Ovary (tissue), 9 donors: Measurements from ENCODE around the gene CHMP4A. TPM values are rescaled to one million over a fixed set of nuclear protein-coding genes. Genes with fewer than 3 reads are reported as not detected.

Experiments
- DNase-seq, 5 donors: peaks; one replicate each; pipeline ENCODE4 v3.0.0-alpha.2; 2019 to 2020
- H3K27ac ChIP-seq, 2 donors: fragments of 200-600 bp; one replicate each; pipeline versions ENCODE4 v1.5.1 to v1.8.0; 2019 to 2022
- H3K27me3 ChIP-seq: fragments of 200-600 bp; one replicate; pipeline ENCODE4 v1.8.0; 2022
- H3K36me3 ChIP-seq: fragments of 200-600 bp; sonication (generic); one replicate; pipeline ENCODE4 v1.5.1; 2019
- H3K4me1 ChIP-seq: one replicate; pipeline ENCODE4 v1.8.1; 2013; ENCODE audit warnings: mild to moderate bottlenecking, moderate library complexity; ENCODE audit not compliant: insufficient read depth
- H3K4me3 ChIP-seq: fragments of 200-600 bp; sonication (generic); one replicate; pipeline ENCODE4 v1.5.1; 2017
- H3K9me3 ChIP-seq, 2 donors: fragments of 200-600 bp in 1 of 2; sonication (generic) in 1 of 2; one replicate each; pipeline versions ENCODE4 v1.5.1 to v1.8.1; 2013 to 2019; ENCODE audit warnings: mild to moderate bottlenecking in 1 of 2, moderate library complexity in 1 of 2
- CTCF ChIP-seq, 3 donors: fragments of 450-650 bp in 2 of 3; fragments of 200-600 bp in 1 of 3; IDR thresholded peaks; one replicate each; pipeline versions ENCODE4 v1.5.1 to v1.8.0; 2016 to 2022; ENCODE audit warnings: antibody characterized with exemption in 3 of 3, mild to moderate bottlenecking in 1 of 3
- EP300 ChIP-seq: sonication (generic); formaldehyde crosslinking; IDR thresholded peaks from one replicate; pipeline ENCODE4 v1.6.1; 2017; ENCODE audit warnings: antibody characterized with exemption
- POLR2A ChIP-seq: fragments of 450-650 bp; IDR thresholded peaks from one replicate; pipeline ENCODE4 v1.6.1; 2017; ENCODE audit warnings: antibody characterized with exemption, mild to moderate bottlenecking, moderate library complexity
- WGBS, 3 donors: extraction: QIAGEN DNeasy Blood & Tissue Kit in 1 of 3; methylation state at CpG; one replicate each; pipeline versions ENCODE4 v1.1.5 to v1.1.7; 2013 to 2017; 5-methylcytosine and 5-hydroxymethylcytosine counted together
- intact Hi-C, 4 donors: fragments of 100-400 bp; cut with DNase I; formaldehyde crosslinking; loops; one replicate each; pipeline versions ENCODE4 v1.11.0 to v1.15.1; 2022 to 2023
- polyA plus RNA-seq, 2 donors: library from polyadenylated mRNA; stranded (reverse); fragments of 200-250 nt in 1 of 2; fragments of 350-450 nt in 1 of 2; fragmentation: Illumina TruSeq in 1 of 2; extraction: RNeasy Lipid Tissue Mini Kit (QIAGEN cat#74804) in 1 of 2; gene quantifications; one replicate each; pipeline ENCODE4 v1.2.3, GENCODE V29; 2013 to 2014
- total RNA-seq, 7 donors: library from RNA; depleted of rRNA in 2 of 7; stranded (reverse); fragments of >200 nt in 2 of 7; fragmentation: NEBNext Ultra II Directional in 3 of 7; extraction: Animal tissue kit (Norgen Biotek cat#: 25700) in 3 of 7; gene quantifications; one replicate each; pipeline versions ENCODE4 v1.1.0 to v1.2.4, GENCODE V29; 2016 to 2023
- donor health status: DM: no; HTN: no; CAD: no; lungs with moderate emphysema.
- donor health status: DM: no; HTN: no; CAD: no.
- donor health status: Bipolar disorder and iron deficiency.
- donor health status: DM: yes; HTN: yes; CAD: no.
- donor health status: DM: no; HTN: no; CAD: no.
- donor health status: DM: yes; HTN: yes; CAD: no.

The CHMP4A gene
- total and polyA plus RNA-seq, 9 donors = 26.8 to 105 (median 41.7) TPM

GRCh38 chr14:24172871-24173281 lies 40.4 kb downstream of the CHMP4A start:
- no peaks in the 10 kb centered on the region for H3K27me3 ChIP-seq
- H3K36me3 ChIP-seq = no peaks in the 10 kb centered on the region
- intact Hi-C loops = no loop called here
- DNase-seq = no peak
- 53 to 65% (median 55%) methylated on average over 20 of the region's 20 CpGs for WGBS, 3 donors
- no peak overlapping the region for H3K27ac ChIP-seq
- no peaks in the 10 kb centered on the region for H3K9me3 ChIP-seq
- no peak overlapping the region for H3K4me3 ChIP-seq
- peaks cover 8% of the 10 kb centered on the region for H3K4me1 ChIP-seq
- TF ChIP-seq POLR2A (no peak), CTCF (IDR thresholded peaks at IDR 0.05) (no peak), EP300 (no peak)

- H3K9me3 ChIP-seq = no peaks in the 10 kb centered on the region
- H3K36me3 ChIP-seq = no peaks in the 10 kb centered on the region
- peak overlapping the region; percentile 17 for H3K4me3 ChIP-seq
- intact Hi-C loops = no loop called here
- H3K27me3 ChIP-seq = no peaks in the 10 kb centered on the region
- TF ChIP-seq CTCF (IDR thresholded peaks at IDR 0.05) = no peak
- no peak for TF ChIP-seq POLR2A
- TF ChIP-seq EP300 = no peak
- no peak overlapping the region for H3K27ac ChIP-seq
- H3K4me1 ChIP-seq = peaks cover 8% of the 10 kb centered on the region
- WGBS, 3 donors = 21 to 39% (median 24%) methylated on average over 29 to 30 of the region's 30 CpGs
- no peak for DNase-seq
Observed at GRCh38 chr14:24172261-24172860, 40.9 kb downstream of the CHMP4A start.

- intact Hi-C loops = no loop called here
- Histone ChIP-seq H3K4me3 (peak within 1 kb of the TSS; percentile 17), H3K27me3 (no peaks in the 10 kb centered on the region), H3K9me3 (no peaks in the 10 kb centered on the region), H3K4me1 (peaks cover 8% of the 10 kb centered on the region), H3K36me3 (no peaks in the 10 kb centered on the region), H3K27ac (no peak within 1 kb of the TSS)
- 9 to 14% (median 10%) methylated on average over 62 to 63 of the region's 63 CpGs for WGBS, 3 donors
- DNase-seq = peak; percentile 45 to 85 (median 67)
- TF ChIP-seq CTCF (IDR thresholded peaks at IDR 0.05) (no peak), POLR2A (no peak), EP300 (no peak)
Observed at GRCh38 chr14:24171422-24172260, 41.6 kb downstream of the CHMP4A start, which contains the start of gene REC8. REC8 (plus strand) TSS chr14:24172080; CDS start chr14:24172553, 473 bp downstream.

- Histone ChIP-seq H3K4me1 (peaks cover 16% of the 10 kb centered on the region), H3K9me3 (no peaks in the 10 kb centered on the region), H3K27ac (no peak overlapping the region), H3K36me3 (no peaks in the 10 kb centered on the region), H3K4me3 (no peak overlapping the region), H3K27me3 (no peaks in the 10 kb centered on the region)
- DNase-seq = no peak
- WGBS, 3 donors = 69 to 85% (median 77%) methylated on average over 3 of the region's 3 CpGs
- TF ChIP-seq CTCF (IDR thresholded peaks at IDR 0.05) = no peak
- TF ChIP-seq EP300 = no peak
- no peak for TF ChIP-seq POLR2A
- intact Hi-C loops = no loop called here
Observed at GRCh38 chr14:24167469-24168114, 45.7 kb downstream of the CHMP4A start.
